GM12878 (cell line): ENCODE data around the gene NOX1. TPM values are rescaled to one million over a fixed set of nuclear protein-coding genes. Genes with fewer than 3 reads are reported as not detected.

ENCODE experiments used
- DPF2 ChIP-seq: fragments of 450-650 bp; IDR thresholded peaks from 2 replicates; pipeline ENCODE4 v1.6.1; 2017; ENCODE audit warnings: mild to moderate bottlenecking
- HDGF ChIP-seq: fragments of 450-650 bp; IDR thresholded peaks from 2 replicates; pipeline ENCODE4 v1.6.1; 2016; ENCODE audit warnings: antibody characterized with exemption
- IKZF2 ChIP-seq, 2 experiments: fragments of 450-650 bp; IDR thresholded peaks; 2 replicates each; pipeline ENCODE4 v1.6.1; 2017; ENCODE audit warnings: mild to moderate bottlenecking in 2 of 2, moderate library complexity in 2 of 2
- KLF5 ChIP-seq: fragments of 450-650 bp; IDR thresholded peaks from 2 replicates; pipeline ENCODE4 v1.6.1; 2014; ENCODE audit warnings: mild to moderate bottlenecking; ENCODE audit not compliant: partially characterized antibody
- MYB ChIP-seq: fragments of 150-350 bp; IDR thresholded peaks from 2 replicates; pipeline ENCODE4 v1.6.1; 2014; ENCODE audit warnings: mild to moderate bottlenecking, low read depth, low read length, borderline replicate concordance
- NFIC ChIP-seq: IDR thresholded peaks from 2 replicates; pipeline ENCODE4 v1.6.1; 2012; ENCODE audit warnings: low read depth, mild to moderate bottlenecking, inconsistent platforms, low read length, moderate library complexity
- POU2F2 ChIP-seq: IDR thresholded peaks from 3 replicates; pipeline ENCODE4 v1.6.1; 2011; ENCODE audit warnings: low read depth, mild to moderate bottlenecking, low read length, borderline replicate concordance
- RAD21 ChIP-seq: IDR thresholded peaks from 2 replicates; pipeline ENCODE4 v1.6.1; 2011; ENCODE audit warnings: mild to moderate bottlenecking, low read depth, low read length, moderate library complexity; ENCODE audit not compliant: insufficient read depth
- RELA ChIP-seq: fragments of 450-650 bp; IDR thresholded peaks from 2 replicates; pipeline ENCODE4 v1.8.0; 2014; ENCODE audit warnings: borderline replicate concordance; ENCODE audit not compliant: partially characterized antibody
- SMARCA5 ChIP-seq: fragments of 450-650 bp; IDR thresholded peaks from 2 replicates; pipeline ENCODE4 v1.6.1; 2017; ENCODE audit warnings: mild to moderate bottlenecking
- TAF1 ChIP-seq: IDR thresholded peaks from 2 replicates; pipeline ENCODE4 v1.6.1; 2011; ENCODE audit warnings: mild to moderate bottlenecking, low read depth, low read length, borderline replicate concordance
- TCF7 ChIP-seq: IDR thresholded peaks from 2 replicates; pipeline ENCODE4 v1.6.1; 2014; ENCODE audit warnings: antibody characterized with exemption, borderline replicate concordance
- ZNF207 ChIP-seq: fragments of 450-650 bp; IDR thresholded peaks from 2 replicates; pipeline ENCODE4 v1.6.1; 2014; ENCODE audit warnings: antibody characterized with exemption, mild to moderate bottlenecking, borderline replicate concordance
- ZNF217 ChIP-seq: fragments of 450-650 bp; IDR thresholded peaks from 2 replicates; pipeline ENCODE4 v1.6.1; 2017; ENCODE audit warnings: antibody characterized with exemption, mild to moderate bottlenecking
- ZNF384 ChIP-seq: IDR thresholded peaks from 2 replicates; pipeline ENCODE4 v1.6.1; 2012; ENCODE audit warnings: low read depth, mild to moderate bottlenecking, low read length, improper control_type of control experiment, borderline replicate concordance
- ZZZ3 ChIP-seq: IDR thresholded peaks from 2 replicates; pipeline ENCODE4 v1.6.1; 2011; ENCODE audit warnings: low read depth; ENCODE audit not compliant: control insufficient read depth, insufficient read length
- polyA plus RNA-seq, 11 experiments: library from polyadenylated mRNA; depleted of rRNA in 4 of 11; unstranded in 6 of 11; stranded (reverse) in 5 of 11; fragments of >200 nt; fragmentation: Nextera tagmentation in 4 of 11; fragmentation: Illumina TruSeq in 1 of 11; extraction: Ambion mirVana in 4 of 11; extraction: Trizol in 1 of 11; gene quantifications; 1 replicate in 1 of 11; 2 replicates in 10 of 11; pipeline versions ENCODE4 v1.2.1 to v1.2.3, GENCODE V29; 2011 to 2016; ENCODE audit warnings: inconsistent platforms in 2 of 11, missing spikeins in 2 of 11, low read depth in 1 of 11
- total RNA-seq, 4 experiments: library from RNA; depleted of rRNA in 3 of 4; stranded (reverse); fragments of >200 nt in 3 of 4; fragmentation: Illumina TruSeq in 1 of 4; extraction: Trizol in 1 of 4; gene quantifications; 2 replicates each; pipeline versions ENCODE4 v1.2.1 to v1.2.3, GENCODE V29; 2013 to 2021
- TF ChIP-seq, protein P1 (sequence below), 3 experiments: IDR thresholded peaks in 2 of 3; conservative IDR thresholded peaks in 1 of 3; 2 replicates each; pipeline ENCODE4 v1.5.1; 2011; ENCODE audit warnings: low read depth in 3 of 3, low read length in 3 of 3, mild to moderate bottlenecking in 3 of 3, control low read depth in 2 of 3, moderate library complexity in 2 of 3, inconsistent platforms in 1 of 3, mixed read lengths in 1 of 3; ENCODE audit not compliant: control insufficient read depth in 2 of 3, insufficient read depth in 1 of 3; ENCODE audit errors: extremely low read depth in 1 of 3
- TF ChIP-seq, protein P2 (sequence below): IDR thresholded peaks from 2 replicates; pipeline ENCODE4 v1.6.1; 2011; ENCODE audit warnings: borderline replicate concordance, low read depth, mild to moderate bottlenecking, moderate library complexity, mixed read lengths, low read length; ENCODE audit not compliant: insufficient read depth; ENCODE audit errors: extremely low read length
- TF ChIP-seq, protein P3 (sequence below): IDR thresholded peaks from 2 replicates; pipeline ENCODE4 v1.6.1; 2012; ENCODE audit warnings: low read depth, low read length, improper control_type of control experiment
- TF ChIP-seq, protein P4 (sequence below): fragments of 450-650 bp; IDR thresholded peaks from 2 replicates; pipeline ENCODE4 v1.6.1; 2017; ENCODE audit warnings: low read depth, mild to moderate bottlenecking, moderate library complexity
- TF ChIP-seq, protein P5 (sequence below): IDR thresholded peaks from 2 replicates; pipeline ENCODE4 v1.6.1; 2011; ENCODE audit warnings: mild to moderate bottlenecking, low read depth, low read length, moderate library complexity; ENCODE audit not compliant: insufficient replicate concordance
- TF ChIP-seq, protein P6 (sequence below): fragments of 450-650 bp; IDR thresholded peaks from 2 replicates; pipeline ENCODE4 v1.6.1; 2018; ENCODE audit warnings: borderline replicate concordance, mild to moderate bottlenecking; ENCODE audit not compliant: partially characterized antibody

The NOX1 gene
- total and polyA plus RNA-seq, 10 of the 15 experiments (the other 5 are each of a cell fraction or from before 2014, with no cell fraction given), result 0.03 to 0.09 (median 0.08) TPM; not detected in 6

DNA sequence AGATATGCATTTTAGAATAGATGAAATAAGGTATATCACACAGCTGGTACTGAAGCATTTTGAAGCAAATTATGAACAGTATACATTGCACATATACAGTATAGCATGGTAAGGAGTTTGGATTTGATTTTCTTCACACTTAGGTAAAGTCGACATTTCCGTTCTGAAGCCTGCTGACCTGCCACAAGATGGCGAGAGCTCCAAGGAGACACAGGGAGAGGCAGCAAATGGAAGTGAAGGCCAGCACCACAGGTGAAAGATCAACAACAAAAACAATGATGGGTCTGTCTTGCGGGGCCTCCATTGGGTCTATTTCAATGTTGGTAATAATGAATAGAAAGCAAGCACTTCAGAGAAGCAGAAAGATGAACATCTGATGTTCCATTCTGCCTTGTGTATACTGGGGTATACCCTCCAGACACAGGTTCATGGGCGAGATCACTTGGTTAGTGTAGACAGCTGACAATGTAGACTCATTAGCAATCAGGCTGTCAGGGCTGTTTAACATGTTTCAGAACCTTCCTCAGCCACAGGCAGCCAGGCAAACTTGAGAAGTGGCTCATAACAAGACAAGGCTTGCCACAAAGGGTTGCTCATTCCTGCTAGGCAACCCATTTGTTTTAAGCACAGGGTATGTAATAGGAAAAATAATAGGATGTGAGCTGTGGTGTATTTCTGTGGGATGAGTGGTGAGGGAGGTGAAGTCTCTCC is 21.4 kb upstream of the NOX1 start (continued):
- TF ChIP-seq, protein P1, sequence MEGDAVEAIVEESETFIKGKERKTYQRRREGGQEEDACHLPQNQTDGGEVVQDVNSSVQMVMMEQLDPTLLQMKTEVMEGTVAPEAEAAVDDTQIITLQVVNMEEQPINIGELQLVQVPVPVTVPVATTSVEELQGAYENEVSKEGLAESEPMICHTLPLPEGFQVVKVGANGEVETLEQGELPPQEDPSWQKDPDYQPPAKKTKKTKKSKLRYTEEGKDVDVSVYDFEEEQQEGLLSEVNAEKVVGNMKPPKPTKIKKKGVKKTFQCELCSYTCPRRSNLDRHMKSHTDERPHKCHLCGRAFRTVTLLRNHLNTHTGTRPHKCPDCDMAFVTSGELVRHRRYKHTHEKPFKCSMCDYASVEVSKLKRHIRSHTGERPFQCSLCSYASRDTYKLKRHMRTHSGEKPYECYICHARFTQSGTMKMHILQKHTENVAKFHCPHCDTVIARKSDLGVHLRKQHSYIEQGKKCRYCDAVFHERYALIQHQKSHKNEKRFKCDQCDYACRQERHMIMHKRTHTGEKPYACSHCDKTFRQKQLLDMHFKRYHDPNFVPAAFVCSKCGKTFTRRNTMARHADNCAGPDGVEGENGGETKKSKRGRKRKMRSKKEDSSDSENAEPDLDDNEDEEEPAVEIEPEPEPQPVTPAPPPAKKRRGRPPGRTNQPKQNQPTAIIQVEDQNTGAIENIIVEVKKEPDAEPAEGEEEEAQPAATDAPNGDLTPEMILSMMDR (IDR thresholded peaks at IDR 0.05 in 2 of 3, conservative IDR thresholded peaks at IDR 0.05 in 1 of 3; ENCODE audit: control insufficient read depth in 2 of 3, extremely low read depth in 1 of 3, insufficient read depth in 1 of 3, low read depth in 3 of 3, low read length in 3 of 3), result peak; percentile 53 to 61 (median 55); a peak in 4 of 6 replicates
- TF ChIP-seq, protein P2, sequence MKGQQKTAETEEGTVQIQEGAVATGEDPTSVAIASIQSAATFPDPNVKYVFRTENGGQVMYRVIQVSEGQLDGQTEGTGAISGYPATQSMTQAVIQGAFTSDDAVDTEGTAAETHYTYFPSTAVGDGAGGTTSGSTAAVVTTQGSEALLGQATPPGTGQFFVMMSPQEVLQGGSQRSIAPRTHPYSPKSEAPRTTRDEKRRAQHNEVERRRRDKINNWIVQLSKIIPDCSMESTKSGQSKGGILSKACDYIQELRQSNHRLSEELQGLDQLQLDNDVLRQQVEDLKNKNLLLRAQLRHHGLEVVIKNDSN, result no peak
- TF ChIP-seq, protein P3, sequence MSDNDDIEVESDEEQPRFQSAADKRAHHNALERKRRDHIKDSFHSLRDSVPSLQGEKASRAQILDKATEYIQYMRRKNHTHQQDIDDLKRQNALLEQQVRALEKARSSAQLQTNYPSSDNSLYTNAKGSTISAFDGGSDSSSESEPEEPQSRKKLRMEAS, result no peak
- TF ChIP-seq ZNF384, result no peak
- TF ChIP-seq MYB, result no peak
- TF ChIP-seq, protein P4, sequence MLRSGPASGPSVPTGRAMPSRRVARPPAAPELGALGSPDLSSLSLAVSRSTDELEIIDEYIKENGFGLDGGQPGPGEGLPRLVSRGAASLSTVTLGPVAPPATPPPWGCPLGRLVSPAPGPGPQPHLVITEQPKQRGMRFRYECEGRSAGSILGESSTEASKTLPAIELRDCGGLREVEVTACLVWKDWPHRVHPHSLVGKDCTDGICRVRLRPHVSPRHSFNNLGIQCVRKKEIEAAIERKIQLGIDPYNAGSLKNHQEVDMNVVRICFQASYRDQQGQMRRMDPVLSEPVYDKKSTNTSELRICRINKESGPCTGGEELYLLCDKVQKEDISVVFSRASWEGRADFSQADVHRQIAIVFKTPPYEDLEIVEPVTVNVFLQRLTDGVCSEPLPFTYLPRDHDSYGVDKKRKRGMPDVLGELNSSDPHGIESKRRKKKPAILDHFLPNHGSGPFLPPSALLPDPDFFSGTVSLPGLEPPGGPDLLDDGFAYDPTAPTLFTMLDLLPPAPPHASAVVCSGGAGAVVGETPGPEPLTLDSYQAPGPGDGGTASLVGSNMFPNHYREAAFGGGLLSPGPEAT, result no peak
- no peak for TF ChIP-seq KLF5
- no peak for TF ChIP-seq TCF7
- TF ChIP-seq TAF1, result no peak
- TF ChIP-seq POU2F2, result no peak
- TF ChIP-seq SMARCA5, result no peak
- peak in 1 of 2 experiments; percentile 19; a peak in 1 of 4 replicates for TF ChIP-seq IKZF2 (IDR thresholded peaks at IDR 0.05)
- TF ChIP-seq, protein P5, sequence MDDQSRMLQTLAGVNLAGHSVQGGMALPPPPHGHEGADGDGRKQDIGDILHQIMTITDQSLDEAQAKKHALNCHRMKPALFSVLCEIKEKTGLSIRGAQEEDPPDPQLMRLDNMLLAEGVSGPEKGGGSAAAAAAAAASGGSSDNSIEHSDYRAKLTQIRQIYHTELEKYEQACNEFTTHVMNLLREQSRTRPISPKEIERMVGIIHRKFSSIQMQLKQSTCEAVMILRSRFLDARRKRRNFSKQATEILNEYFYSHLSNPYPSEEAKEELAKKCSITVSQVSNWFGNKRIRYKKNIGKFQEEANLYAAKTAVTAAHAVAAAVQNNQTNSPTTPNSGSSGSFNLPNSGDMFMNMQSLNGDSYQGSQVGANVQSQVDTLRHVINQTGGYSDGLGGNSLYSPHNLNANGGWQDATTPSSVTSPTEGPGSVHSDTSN, result no peak
- no peak for TF ChIP-seq RELA
- TF ChIP-seq ZNF217, result no peak
- TF ChIP-seq RAD21, result peak; percentile 78
- TF ChIP-seq, protein P6, sequence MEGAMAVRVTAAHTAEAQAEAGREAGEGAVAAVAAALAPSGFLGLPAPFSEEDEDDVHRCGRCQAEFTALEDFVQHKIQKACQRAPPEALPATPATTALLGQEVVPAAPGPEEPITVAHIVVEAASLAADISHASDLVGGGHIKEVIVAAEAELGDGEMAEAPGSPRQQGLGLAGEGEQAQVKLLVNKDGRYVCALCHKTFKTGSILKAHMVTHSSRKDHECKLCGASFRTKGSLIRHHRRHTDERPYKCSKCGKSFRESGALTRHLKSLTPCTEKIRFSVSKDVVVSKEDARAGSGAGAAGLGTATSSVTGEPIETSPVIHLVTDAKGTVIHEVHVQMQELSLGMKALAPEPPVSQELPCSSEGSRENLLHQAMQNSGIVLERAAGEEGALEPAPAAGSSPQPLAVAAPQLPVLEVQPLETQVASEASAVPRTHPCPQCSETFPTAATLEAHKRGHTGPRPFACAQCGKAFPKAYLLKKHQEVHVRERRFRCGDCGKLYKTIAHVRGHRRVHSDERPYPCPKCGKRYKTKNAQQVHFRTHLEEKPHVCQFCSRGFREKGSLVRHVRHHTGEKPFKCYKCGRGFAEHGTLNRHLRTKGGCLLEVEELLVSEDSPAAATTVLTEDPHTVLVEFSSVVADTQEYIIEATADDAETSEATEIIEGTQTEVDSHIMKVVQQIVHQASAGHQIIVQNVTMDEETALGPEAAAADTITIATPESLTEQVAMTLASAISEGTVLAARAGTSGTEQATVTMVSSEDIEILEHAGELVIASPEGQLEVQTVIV, result no peak
- no peak for TF ChIP-seq NFIC
- no peak for TF ChIP-seq ZZZ3
- TF ChIP-seq DPF2, result no peak
- no peak for TF ChIP-seq HDGF
- no peak for TF ChIP-seq ZNF207
